Activated T-cell treated with anti-CD3 and anti-CD28 coated beads, Interleukin-2, amount 50 U/mL, for 1 hour (primary cell): ENCODE data around the gene RAP1GAP2.
A peak's percentile ranks its signal among the peaks of the same experiment; 100 is the strongest.

ENCODE experiments used
- DNase-seq: peaks from one replicate; pipeline ENCODE4 v3.0.0-alpha.2; 2020

RAP1GAP2 gene

GRCh38 chr17:3004150-3004801, 208.0 kb downstream of the RAP1GAP2 start:
- peak; percentile 74 for DNase-seq

- DNase-seq = no peak
Observed at GRCh38 chr17:3004925-3005324, 208.7 kb downstream of the RAP1GAP2 start.

GRCh38 chr17:3005696-3006095, 209.5 kb downstream of the RAP1GAP2 start:
- DNase-seq = no peak

- no peak for DNase-seq
Observed at GRCh38 chr17:3006801-3007200, 210.6 kb downstream of the RAP1GAP2 start.

GRCh38 chr17:3007651-3008121, 211.4 kb downstream of the RAP1GAP2 start:
- DNase-seq = no peak

- no peak for DNase-seq
Observed at GRCh38 chr17:3008336-3009288, 212.4 kb downstream of the RAP1GAP2 start.

- DNase-seq = no peak
Observed at GRCh38 chr17:3009411-3009920, 213.2 kb downstream of the RAP1GAP2 start.

GRCh38 chr17:3011891-3012290, 215.7 kb downstream of the RAP1GAP2 start:
- no peak for DNase-seq

GRCh38 chr17:3012926-3013581, 216.8 kb downstream of the RAP1GAP2 start:
- peak; percentile 63 for DNase-seq

GRCh38 chr17:3015890-3016289, 219.7 kb downstream of the RAP1GAP2 start:
- no peak for DNase-seq

- DNase-seq = no peak
Observed at GRCh38 chr17:3017936-3018335, 221.7 kb downstream of the RAP1GAP2 start.

GRCh38 chr17:3019761-3020160, 223.5 kb downstream of the RAP1GAP2 start:
- DNase-seq = no peak

GRCh38 chr17:3020381-3020780, 224.1 kb downstream of the RAP1GAP2 start:
- no peak for DNase-seq

- no peak for DNase-seq
Observed at GRCh38 chr17:3022197-3022596, 226.0 kb downstream of the RAP1GAP2 start.

GRCh38 chr17:3024346-3024745, 228.1 kb downstream of the RAP1GAP2 start:
- DNase-seq = no peak

- peak; percentile 10 for DNase-seq
Observed at GRCh38 chr17:3025421-3026124, 229.3 kb downstream of the RAP1GAP2 start.

GRCh38 chr17:3026125-3026855, 230.1 kb downstream of the RAP1GAP2 start:
- DNase-seq = peak; percentile 4

GRCh38 chr17:3026856-3027751, 230.9 kb downstream of the RAP1GAP2 start:
- peak; percentile 11 for DNase-seq

- DNase-seq = peak; percentile 1
Observed at GRCh38 chr17:3027786-3028532, 231.7 kb downstream of the RAP1GAP2 start.
